Ishikawa (cell line): ENCODE measurements around the gene CBR1.

Source experiments
- CEBPB ChIP-seq: IDR thresholded peaks from 2 replicates; pipeline ENCODE4 v1.6.1; 2012
- CREB1 ChIP-seq: IDR thresholded peaks from 2 replicates; pipeline ENCODE4 v1.6.1; 2012; ENCODE audit warnings: low read depth
- EGR1 ChIP-seq: IDR thresholded peaks from 2 replicates; pipeline ENCODE4 v1.6.1; 2012
- EP300 ChIP-seq: IDR thresholded peaks from 2 replicates; pipeline ENCODE4 v1.6.1; 2012; ENCODE audit warnings: borderline replicate concordance
- FOXM1 ChIP-seq: IDR thresholded peaks from 2 replicates; pipeline ENCODE4 v1.6.1; 2012; ENCODE audit warnings: low read depth, borderline replicate concordance
- NFIC ChIP-seq: IDR thresholded peaks from 2 replicates; pipeline ENCODE4 v1.6.1; 2012
- RAD21 ChIP-seq: IDR thresholded peaks from 2 replicates; pipeline ENCODE4 v1.6.1; 2012; ENCODE audit warnings: low read depth
- TAF1 ChIP-seq: IDR thresholded peaks from 2 replicates; pipeline ENCODE4 v1.6.1; 2012; ENCODE audit warnings: low read depth, mild to moderate bottlenecking
- TCF12 ChIP-seq: IDR thresholded peaks from 2 replicates; pipeline ENCODE4 v1.6.1; 2012; ENCODE audit warnings: low read depth
- TEAD4 ChIP-seq: IDR thresholded peaks from 2 replicates; pipeline ENCODE4 v1.6.1; 2012
- YY1 ChIP-seq: IDR thresholded peaks from 2 replicates; pipeline ENCODE4 v1.6.1; 2012; ENCODE audit warnings: low read depth
- ZBTB7A ChIP-seq: IDR thresholded peaks from 2 replicates; pipeline ENCODE4 v1.6.1; 2012; ENCODE audit warnings: low read depth
- TF ChIP-seq, protein P1 (sequence below): IDR thresholded peaks from 2 replicates; pipeline ENCODE4 v1.6.1; 2012; ENCODE audit warnings: low read depth, mild to moderate bottlenecking
- TF ChIP-seq, protein P2 (sequence below): IDR thresholded peaks from 2 replicates; pipeline ENCODE4 v1.6.1; 2012
- TF ChIP-seq, protein P3 (sequence below): IDR thresholded peaks from 2 replicates; pipeline ENCODE4 v1.6.1; 2012

Gene CBR1

DNA sequence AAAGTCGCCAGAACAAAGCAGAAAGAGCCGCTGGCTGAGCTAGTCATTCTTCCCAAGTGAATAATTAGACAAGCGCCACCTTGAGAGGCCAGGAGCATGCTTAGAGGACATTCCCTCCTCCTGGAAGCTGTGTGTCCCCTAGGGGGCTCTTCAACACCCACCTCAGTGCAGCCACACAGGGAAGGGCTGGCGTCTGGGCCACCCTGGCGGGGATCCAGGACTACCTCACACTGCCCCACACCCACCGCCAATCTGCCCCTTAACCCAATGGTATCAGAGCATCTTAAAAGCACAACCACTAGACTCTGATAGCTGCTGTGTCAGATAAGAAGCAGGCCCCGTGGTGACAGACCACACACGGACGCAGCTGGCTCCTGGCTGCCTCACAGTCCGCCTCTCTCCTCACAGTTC lies 34.4 kb upstream of the CBR1 start:
- TF ChIP-seq TEAD4 (no peak), YY1 (no peak), TCF12 (no peak), NFIC (no peak), RAD21 (no peak), TAF1 (no peak), ZBTB7A (no peak), EGR1 (no peak), CEBPB (no peak), FOXM1 (no peak), CREB1 (no peak), EP300 (no peak)
- TF ChIP-seq, protein P1, sequence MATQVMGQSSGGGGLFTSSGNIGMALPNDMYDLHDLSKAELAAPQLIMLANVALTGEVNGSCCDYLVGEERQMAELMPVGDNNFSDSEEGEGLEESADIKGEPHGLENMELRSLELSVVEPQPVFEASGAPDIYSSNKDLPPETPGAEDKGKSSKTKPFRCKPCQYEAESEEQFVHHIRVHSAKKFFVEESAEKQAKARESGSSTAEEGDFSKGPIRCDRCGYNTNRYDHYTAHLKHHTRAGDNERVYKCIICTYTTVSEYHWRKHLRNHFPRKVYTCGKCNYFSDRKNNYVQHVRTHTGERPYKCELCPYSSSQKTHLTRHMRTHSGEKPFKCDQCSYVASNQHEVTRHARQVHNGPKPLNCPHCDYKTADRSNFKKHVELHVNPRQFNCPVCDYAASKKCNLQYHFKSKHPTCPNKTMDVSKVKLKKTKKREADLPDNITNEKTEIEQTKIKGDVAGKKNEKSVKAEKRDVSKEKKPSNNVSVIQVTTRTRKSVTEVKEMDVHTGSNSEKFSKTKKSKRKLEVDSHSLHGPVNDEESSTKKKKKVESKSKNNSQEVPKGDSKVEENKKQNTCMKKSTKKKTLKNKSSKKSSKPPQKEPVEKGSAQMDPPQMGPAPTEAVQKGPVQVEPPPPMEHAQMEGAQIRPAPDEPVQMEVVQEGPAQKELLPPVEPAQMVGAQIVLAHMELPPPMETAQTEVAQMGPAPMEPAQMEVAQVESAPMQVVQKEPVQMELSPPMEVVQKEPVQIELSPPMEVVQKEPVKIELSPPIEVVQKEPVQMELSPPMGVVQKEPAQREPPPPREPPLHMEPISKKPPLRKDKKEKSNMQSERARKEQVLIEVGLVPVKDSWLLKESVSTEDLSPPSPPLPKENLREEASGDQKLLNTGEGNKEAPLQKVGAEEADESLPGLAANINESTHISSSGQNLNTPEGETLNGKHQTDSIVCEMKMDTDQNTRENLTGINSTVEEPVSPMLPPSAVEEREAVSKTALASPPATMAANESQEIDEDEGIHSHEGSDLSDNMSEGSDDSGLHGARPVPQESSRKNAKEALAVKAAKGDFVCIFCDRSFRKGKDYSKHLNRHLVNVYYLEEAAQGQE: no peak
- TF ChIP-seq, protein P2, sequence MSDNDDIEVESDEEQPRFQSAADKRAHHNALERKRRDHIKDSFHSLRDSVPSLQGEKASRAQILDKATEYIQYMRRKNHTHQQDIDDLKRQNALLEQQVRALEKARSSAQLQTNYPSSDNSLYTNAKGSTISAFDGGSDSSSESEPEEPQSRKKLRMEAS: no peak
- TF ChIP-seq, protein P3, sequence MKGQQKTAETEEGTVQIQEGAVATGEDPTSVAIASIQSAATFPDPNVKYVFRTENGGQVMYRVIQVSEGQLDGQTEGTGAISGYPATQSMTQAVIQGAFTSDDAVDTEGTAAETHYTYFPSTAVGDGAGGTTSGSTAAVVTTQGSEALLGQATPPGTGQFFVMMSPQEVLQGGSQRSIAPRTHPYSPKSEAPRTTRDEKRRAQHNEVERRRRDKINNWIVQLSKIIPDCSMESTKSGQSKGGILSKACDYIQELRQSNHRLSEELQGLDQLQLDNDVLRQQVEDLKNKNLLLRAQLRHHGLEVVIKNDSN: no peak

DNA sequence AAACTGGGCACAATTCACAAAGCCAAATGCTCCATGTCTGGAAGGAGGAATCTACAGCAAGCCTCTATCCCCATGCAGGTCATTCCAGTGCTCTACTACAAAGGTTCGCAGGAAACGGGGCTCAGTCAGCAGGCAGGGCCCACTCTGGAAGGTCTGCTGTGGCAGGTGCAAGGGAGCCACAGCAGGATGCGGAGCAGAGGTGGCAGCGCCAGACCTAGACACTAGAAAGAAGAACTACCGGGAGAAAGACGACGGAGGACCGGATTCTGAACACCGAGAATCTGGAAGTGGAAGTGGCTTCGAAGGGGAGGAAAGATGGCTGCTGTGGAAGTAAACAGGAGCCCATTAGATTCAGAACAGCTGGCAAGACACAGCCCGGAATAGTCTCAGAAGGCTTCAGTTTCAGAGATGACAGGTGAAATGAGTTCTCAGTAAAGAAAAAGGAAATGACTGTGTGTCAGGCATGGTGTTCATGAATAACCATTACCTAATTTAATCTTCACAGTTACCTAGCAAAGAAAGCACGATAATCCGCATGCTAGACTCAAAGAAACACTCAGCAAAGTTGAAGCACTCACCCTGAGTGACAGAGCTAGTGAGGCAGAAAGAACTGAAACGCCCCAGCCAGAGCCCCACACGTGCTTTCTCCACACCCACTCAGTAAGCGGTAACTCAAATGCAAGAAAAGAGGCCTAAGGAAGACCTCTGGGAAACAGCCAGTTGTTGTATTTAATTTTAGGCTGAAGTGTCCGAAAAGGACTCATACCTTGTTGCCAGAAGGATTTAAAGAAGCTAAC lies 30.9 kb upstream of the CBR1 start:
- TF ChIP-seq RAD21: no peak
- TF ChIP-seq TCF12: no peak
- no peak for TF ChIP-seq CEBPB
- no peak for TF ChIP-seq YY1
- TF ChIP-seq, protein P1: no peak
- no peak for TF ChIP-seq NFIC
- TF ChIP-seq, protein P2: no peak
- no peak for TF ChIP-seq ZBTB7A
- TF ChIP-seq, protein P3: no peak
- no peak for TF ChIP-seq FOXM1

DNA sequence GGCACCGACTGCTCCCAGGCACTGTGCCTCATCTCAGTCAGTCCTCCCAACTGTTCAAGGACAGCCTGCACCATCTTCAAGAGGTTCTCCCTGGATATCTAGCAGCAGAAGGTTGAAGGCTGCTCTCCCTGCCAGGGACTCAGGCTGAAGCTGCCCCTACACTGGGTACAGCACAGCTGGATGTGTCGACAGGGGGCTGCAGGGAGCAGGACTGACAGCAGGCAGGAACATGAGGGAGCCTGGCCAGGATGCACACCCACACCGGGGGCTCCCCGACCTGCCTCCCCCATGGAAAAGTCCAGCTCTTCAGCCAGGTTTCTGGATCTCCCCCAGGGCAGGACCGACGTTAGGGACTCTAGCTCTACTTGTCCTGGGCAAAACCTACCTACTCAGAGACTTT lies 30.0 kb upstream of the CBR1 start:
- TF ChIP-seq CEBPB (no peak), ZBTB7A (no peak), TEAD4 (no peak), EGR1 (no peak), TAF1 (no peak)
- TF ChIP-seq, protein P2: no peak

DNA sequence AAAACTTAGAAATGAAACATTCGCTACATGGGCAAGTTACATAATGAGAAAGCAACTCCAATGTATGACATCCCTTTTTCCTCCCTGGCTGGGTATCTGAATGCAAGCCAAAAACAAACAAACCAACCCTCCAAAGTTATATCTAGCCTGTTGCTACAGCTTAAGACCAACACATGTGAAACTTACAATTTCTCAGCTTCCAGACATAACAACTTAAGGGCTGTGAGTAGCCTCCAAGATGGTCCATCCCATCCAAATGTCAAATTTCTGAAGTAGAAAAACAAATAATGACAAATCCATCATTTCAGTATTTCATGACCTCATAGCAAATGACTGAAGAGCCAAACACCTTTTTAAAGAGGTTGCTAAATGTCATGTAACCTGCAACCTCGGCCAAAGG lies 29.4 kb upstream of the CBR1 start:
- TF ChIP-seq NFIC: no peak
- TF ChIP-seq EGR1: no peak
- no peak for TF ChIP-seq TEAD4
- no peak for TF ChIP-seq YY1
- TF ChIP-seq CEBPB: no peak
- no peak for TF ChIP-seq EP300

DNA sequence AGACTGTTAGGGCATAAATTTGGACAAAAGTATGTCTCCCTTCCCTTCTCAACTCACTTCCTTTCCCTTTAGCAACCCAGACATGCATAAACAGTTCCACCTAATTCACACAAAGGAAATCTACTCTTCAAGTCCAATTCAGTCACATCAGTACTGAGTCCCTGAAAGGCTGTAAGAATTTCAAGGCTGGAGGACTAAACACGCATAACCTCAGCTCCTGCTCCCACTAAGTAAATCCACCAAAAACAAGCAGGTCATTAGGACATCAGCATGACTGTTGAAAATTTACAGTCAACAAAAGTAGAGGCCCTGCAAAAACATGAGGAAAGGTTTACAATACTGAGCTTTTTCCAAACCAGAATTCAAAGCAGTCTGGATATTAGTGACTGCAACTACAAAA lies 27.9 kb upstream of the CBR1 start:
- TF ChIP-seq EP300: no peak
- no peak for TF ChIP-seq EGR1
- TF ChIP-seq, protein P2: no peak
- no peak for TF ChIP-seq RAD21
- TF ChIP-seq FOXM1: no peak

DNA sequence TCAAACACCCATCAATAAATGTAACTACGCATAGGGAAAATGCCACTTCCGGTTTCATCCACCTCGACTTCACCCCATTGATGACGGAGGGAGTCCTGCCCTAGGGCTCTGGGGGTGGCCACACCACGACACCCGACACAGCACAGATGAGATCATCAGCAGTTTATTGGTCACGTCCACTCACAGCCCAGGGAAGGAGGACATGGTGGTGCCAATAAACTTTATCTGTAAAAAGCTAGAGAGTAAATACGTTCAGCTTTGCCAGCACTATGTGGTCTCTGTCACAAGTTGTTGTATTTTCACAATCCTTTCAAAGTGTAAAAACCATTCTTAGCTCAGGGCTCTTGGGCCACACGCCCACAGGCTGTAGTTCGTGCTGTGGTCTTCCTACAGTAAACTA lies 25.8 kb upstream of the CBR1 start:
- TF ChIP-seq EGR1 (no peak), TCF12 (no peak), EP300 (no peak), TEAD4 (no peak)
- TF ChIP-seq, protein P3: no peak
